Measurements from ENCODE around the gene FANCD2OS. TPM values are rescaled to one million over a fixed set of nuclear protein-coding genes. Genes with fewer than 3 reads are reported as not detected.

Gene FANCD2OS
- total RNA-seq, 6 experiments from 2014 or later: not detected

GRCh38 chr3:10055097-10055496 lies 53.0 kb downstream of the FANCD2OS start:
- DNase-seq: no peak
- intact Hi-C loops (cut with DNase I): no loop called here
- 92% methylated on average over 4 of the region's 4 CpGs for WGBS (ENCODE audit: insufficient coverage, low coverage, low lambda C conversion rate, missing lambda C conversion rate)
- Histone ChIP-seq H3K4me3 (no peak overlapping the region), H3K27me3 (no peaks in the 10 kb centered on the region), H3K9me3 (no peaks in the 10 kb centered on the region), H3K27ac (no peak overlapping the region), H3K36me3 (no peaks in the 10 kb centered on the region), H3K4me1 (peaks cover 0 to 8% (median 0%) of the 10 kb centered on the region in 4 donors)
- ATAC-seq: peak; percentile 35 to 71 (median 52)
- TF ChIP-seq CTCF (IDR thresholded peaks at IDR 0.05) (no peak), POLR2A (IDR thresholded peaks at IDR 0.05) (no peak)

Other genes with a start within 250 kb of the FANCD2OS start
- gene CIDEC, start 228.0 kb downstream of the FANCD2OS start, total RNA-seq: 100 to 1,000 TPM in 1 of 6 experiments, 10 to 100 TPM in 1, 1 to 10 TPM in 4; 1.0 to 101 (median 2.7) TPM
- gene JAGN1, start 217.6 kb downstream of the FANCD2OS start, total RNA-seq: 10 to 100 TPM; 20.5 to 40.6 (median 26.5) TPM
- 1 to 10 TPM; 1.1 to 4.6 (median 2.2) TPM for gene IL17RE, start 205.4 kb downstream of the FANCD2OS start, total RNA-seq
- gene IL17RC, start 191.2 kb downstream of the FANCD2OS start, total RNA-seq: 10 to 100 TPM; 19.5 to 53.4 (median 40.1) TPM
- 10 to 100 TPM; 22.4 to 43.5 (median 30.5) TPM for gene CRELD1, start 174.4 kb downstream of the FANCD2OS start, total RNA-seq
- gene PRRT3, start 155.8 kb downstream of the FANCD2OS start, total RNA-seq: under 1 TPM; 0.19 to 0.92 (median 0.35) TPM
- gene EMC3, start 121.4 kb downstream of the FANCD2OS start, total RNA-seq: 10 to 100 TPM; 37.3 to 67.9 (median 51.2) TPM
- 1 to 10 TPM in 4 of 6 experiments, under 1 TPM in 2; 0.40 to 4.8 (median 1.8) TPM for gene FANCD2, start 81.8 kb downstream of the FANCD2OS start, total RNA-seq
- 10 to 100 TPM; 41.2 to 55.3 (median 42.7) TPM for gene BRK1, start 7.4 kb upstream of the FANCD2OS start, total RNA-seq
- 10 to 100 TPM; 15.5 to 25.2 (median 19.9) TPM for gene VHL, start 33.5 kb upstream of the FANCD2OS start, total RNA-seq
- 10 to 100 TPM in 3 of 6 experiments, 1 to 10 TPM in 3; 4.2 to 16.0 (median 8.4) TPM for gene IRAK2, start 56.7 kb upstream of the FANCD2OS start, total RNA-seq
- gene TATDN2, start 140.2 kb upstream of the FANCD2OS start, total RNA-seq: 10 to 100 TPM in 3 of 6 experiments, 1 to 10 TPM in 3; 7.2 to 13.4 (median 10.1) TPM
- under 1 TPM in 2 of 6 experiments, not detected in 4; 0.32 to 0.43 TPM for gene GHRL, start 184.7 kb upstream of the FANCD2OS start, total RNA-seq
- gene SEC13, start 212.9 kb upstream of the FANCD2OS start, total RNA-seq: 10 to 100 TPM; 49.1 to 74.7 (median 64.4) TPM

Measured in right lobe of liver (tissue), 6 donors.